Breast epithelium (tissue), 4 donors: ENCODE results near the gene AHSP. TPM values are rescaled to one million over a fixed set of nuclear protein-coding genes. Genes with fewer than 3 reads are reported as not detected.
"Not testable (repeated sequence)": the region's sequence is repeated elsewhere in the genome, so short reads cannot be mapped to it uniquely, and the experiment has no call there.

Experiments
- DNase-seq, 2 donors: peaks; one replicate each; pipeline ENCODE4 v3.0.0-alpha.2; 2019; ENCODE audit warnings: low spot score in 2 of 2
- H3K27ac ChIP-seq, 2 donors: fragments of 200-600 bp; sonication (generic) in 1 of 2; one replicate each; pipeline ENCODE4 v1.5.1; 2016 to 2019; ENCODE audit warnings: mild to moderate bottlenecking in 1 of 2
- H3K27me3 ChIP-seq, 2 donors: fragments of 200-600 bp; sonication (generic) in 1 of 2; one replicate each; pipeline versions ENCODE4 v1.5.1 to v1.6.0; 2017 to 2019; ENCODE audit warnings: control low read depth in 1 of 2, mild to moderate bottlenecking in 1 of 2
- H3K36me3 ChIP-seq: fragments of 200-600 bp; one replicate; pipeline ENCODE4 v1.5.1; 2019
- H3K4me1 ChIP-seq, 2 donors: fragments of 200-600 bp; sonication (generic); one replicate each; pipeline ENCODE4 v1.5.1; 2016 to 2019; ENCODE audit warnings: control low read depth in 1 of 2
- H3K4me3 ChIP-seq, 3 donors: fragments of 200-600 bp; sonication (generic); 1 replicate in 2 of 3; 2 replicates in 1 of 3; pipeline ENCODE4 v1.5.1; 2016 to 2019; ENCODE audit warnings: mild to moderate bottlenecking in 3 of 3, moderate library complexity in 2 of 3
- H3K9me3 ChIP-seq, 2 donors: fragments of 200-600 bp; sonication (generic) in 1 of 2; one replicate each; pipeline ENCODE4 v1.5.1; 2016 to 2019; ENCODE audit warnings: control low read depth in 1 of 2
- POLR2A ChIP-seq: fragments of 450-650 bp; IDR thresholded peaks from one replicate; pipeline ENCODE4 v1.6.1; 2016; ENCODE audit warnings: antibody characterized with exemption, mild to moderate bottlenecking, moderate library complexity
- POLR2AphosphoS5 ChIP-seq, 3 donors: sonication (generic); formaldehyde crosslinking; IDR thresholded peaks; one replicate each; pipeline ENCODE4 v1.6.1; 2017; ENCODE audit warnings: antibody characterized with exemption in 3 of 3
- intact Hi-C: fragments of 100-400 bp; cut with DNase I; formaldehyde crosslinking; loops from one replicate; pipeline ENCODE4 v1.15.1; 2023; ENCODE audit warnings: low total_unique reads
- total RNA-seq, 3 donors: library from RNA; depleted of rRNA; stranded (reverse); fragments of >200 nt; gene quantifications; one replicate each; pipeline ENCODE4 v1.1.0, GENCODE V29; 2016
- TF ChIP-seq, protein P1 (sequence below), 3 donors: fragments of 450-650 bp; IDR thresholded peaks; one replicate each; pipeline ENCODE4 v1.5.1; 2016 to 2017; ENCODE audit warnings: antibody characterized with exemption in 3 of 3, mild to moderate bottlenecking in 3 of 3, moderate library complexity in 3 of 3

The AHSP gene
- total RNA-seq, 3 donors from 2014 or later, result not detected

DNA sequence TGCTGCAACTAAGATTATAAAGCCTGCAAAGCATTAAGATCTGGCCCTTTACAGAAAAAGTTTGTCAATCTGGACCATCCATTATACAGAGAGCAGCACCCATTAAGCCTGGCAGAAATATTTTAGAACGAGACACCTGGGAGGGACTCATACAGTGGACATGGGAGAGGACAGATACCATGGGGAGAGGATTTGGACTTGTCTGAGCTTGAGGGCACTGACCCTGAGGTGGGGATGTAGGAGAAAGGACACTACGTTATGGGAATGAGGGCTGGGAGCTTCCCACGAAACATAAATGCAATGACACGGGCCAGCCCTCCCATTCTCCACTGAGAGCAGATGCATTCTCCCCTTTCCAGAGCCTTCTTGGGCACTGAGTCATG is 25.7 kb upstream of the AHSP start:
- Histone ChIP-seq H3K36me3 (no peaks in the 10 kb centered on the region), H3K4me1 (peaks cover 0 to 4% of the 10 kb centered on the region in 2 donors), H3K9me3 (no peaks in the 10 kb centered on the region), H3K4me3 (no peak overlapping the region), H3K27ac (no peak overlapping the region), H3K27me3 (no peaks in the 10 kb centered on the region)
- intact Hi-C loops, result no loop called here
- no peak for DNase-seq
- TF ChIP-seq POLR2A (no peak), POLR2AphosphoS5 (IDR thresholded peaks at IDR 0.05) (no peak)
- TF ChIP-seq, protein P1, sequence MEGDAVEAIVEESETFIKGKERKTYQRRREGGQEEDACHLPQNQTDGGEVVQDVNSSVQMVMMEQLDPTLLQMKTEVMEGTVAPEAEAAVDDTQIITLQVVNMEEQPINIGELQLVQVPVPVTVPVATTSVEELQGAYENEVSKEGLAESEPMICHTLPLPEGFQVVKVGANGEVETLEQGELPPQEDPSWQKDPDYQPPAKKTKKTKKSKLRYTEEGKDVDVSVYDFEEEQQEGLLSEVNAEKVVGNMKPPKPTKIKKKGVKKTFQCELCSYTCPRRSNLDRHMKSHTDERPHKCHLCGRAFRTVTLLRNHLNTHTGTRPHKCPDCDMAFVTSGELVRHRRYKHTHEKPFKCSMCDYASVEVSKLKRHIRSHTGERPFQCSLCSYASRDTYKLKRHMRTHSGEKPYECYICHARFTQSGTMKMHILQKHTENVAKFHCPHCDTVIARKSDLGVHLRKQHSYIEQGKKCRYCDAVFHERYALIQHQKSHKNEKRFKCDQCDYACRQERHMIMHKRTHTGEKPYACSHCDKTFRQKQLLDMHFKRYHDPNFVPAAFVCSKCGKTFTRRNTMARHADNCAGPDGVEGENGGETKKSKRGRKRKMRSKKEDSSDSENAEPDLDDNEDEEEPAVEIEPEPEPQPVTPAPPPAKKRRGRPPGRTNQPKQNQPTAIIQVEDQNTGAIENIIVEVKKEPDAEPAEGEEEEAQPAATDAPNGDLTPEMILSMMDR (IDR thresholded peaks at IDR 0.05), result no peak

- TF ChIP-seq, protein P1 (IDR thresholded peaks at IDR 0.05), result no peak
- no peak for TF ChIP-seq POLR2A
- no peak for TF ChIP-seq POLR2AphosphoS5 (IDR thresholded peaks at IDR 0.05)
- intact Hi-C loops, result no loop called here
- H3K4me1 ChIP-seq, result peaks cover 0 to 10% of the 10 kb centered on the region in 2 donors
- no peaks in the 10 kb centered on the region for H3K9me3 ChIP-seq
- DNase-seq, result no peak
- no peak overlapping the region for H3K27ac ChIP-seq
- H3K4me3 ChIP-seq, result no peak overlapping the region
- no peaks in the 10 kb centered on the region for H3K36me3 ChIP-seq
- H3K27me3 ChIP-seq, result no peaks in the 10 kb centered on the region
Measured at GRCh38 chr16:31502981-31503380, 24.7 kb upstream of the AHSP start.

- intact Hi-C loops, DNase-seq, H3K4me3 ChIP-seq: not testable (repeated sequence)
Measured at GRCh38 chr16:31503555-31503954, 24.1 kb upstream of the AHSP start.

DNA sequence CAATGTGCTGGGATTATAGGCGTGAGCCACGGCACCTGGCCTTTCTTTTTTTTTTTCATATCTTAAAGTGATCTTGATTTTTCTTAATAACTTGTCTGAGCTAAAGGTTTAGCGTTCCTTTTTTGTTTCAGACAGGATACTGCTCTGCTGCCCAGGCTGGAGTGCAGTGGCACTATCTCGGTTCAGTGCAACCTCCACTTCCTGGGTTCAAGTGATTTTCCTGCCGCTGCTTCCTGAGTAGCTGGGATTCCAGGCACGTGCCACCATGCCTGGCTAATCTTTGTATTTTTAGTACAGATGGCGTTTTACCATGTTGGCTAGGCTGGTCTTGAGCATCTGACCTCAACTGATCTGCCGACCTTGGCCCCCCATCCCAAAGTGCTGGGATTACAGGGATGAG is 23.5 kb upstream of the AHSP start:
- Histone ChIP-seq H3K27me3 (no peaks in the 10 kb centered on the region), H3K4me1 (peaks cover 0 to 10% of the 10 kb centered on the region in 2 donors), H3K27ac (no peak overlapping the region), H3K36me3 (no peaks in the 10 kb centered on the region), H3K4me3 (no peak overlapping the region), H3K9me3 (no peaks in the 10 kb centered on the region)
- intact Hi-C loops, result no loop called here
- DNase-seq, result no peak
- no peak for TF ChIP-seq POLR2AphosphoS5 (IDR thresholded peaks at IDR 0.05)
- TF ChIP-seq POLR2A, result no peak
- TF ChIP-seq, protein P1 (IDR thresholded peaks at IDR 0.05), result no peak

More at GRCh38 chr16:31503555-31503954, 24.1 kb upstream of the AHSP start:
- not testable (repeated sequence) for H3K36me3 ChIP-seq, H3K4me1 ChIP-seq, H3K27ac ChIP-seq, H3K27me3 ChIP-seq, H3K9me3 ChIP-seq

- Histone ChIP-seq H3K27me3 (no peaks in the 10 kb centered on the region), H3K9me3 (no peaks in the 10 kb centered on the region), H3K4me1 (peaks cover 0 to 10% of the 10 kb centered on the region in 2 donors), H3K36me3 (no peaks in the 10 kb centered on the region), H3K27ac (no peak overlapping the region), H3K4me3 (no peak overlapping the region)
- TF ChIP-seq POLR2AphosphoS5 (IDR thresholded peaks at IDR 0.05) (no peak), POLR2A (no peak)
- TF ChIP-seq, protein P1 (IDR thresholded peaks at IDR 0.05), result no peak
- no peak for DNase-seq
- intact Hi-C loops, result no loop called here
Measured at GRCh38 chr16:31505483-31505882, 22.2 kb upstream of the AHSP start.

GRCh38 chr16:31507617-31507928 is 20.1 kb upstream of the AHSP start:
- DNase-seq, result no peak
- Histone ChIP-seq H3K4me3 (peak overlapping the region; percentile 84 to 99 (median 96)), H3K36me3 (no peaks in the 10 kb centered on the region), H3K27me3 (no peaks in the 10 kb centered on the region), H3K4me1 (peaks cover 0 to 10% of the 10 kb centered on the region in 2 donors), H3K27ac (peak overlapping the region; percentile 95 to 96), H3K9me3 (no peaks in the 10 kb centered on the region)
- TF ChIP-seq, protein P1 (IDR thresholded peaks at IDR 0.05), result no peak
- TF ChIP-seq POLR2A, result no peak
- TF ChIP-seq POLR2AphosphoS5 (IDR thresholded peaks at IDR 0.05), result no peak
- intact Hi-C loops, result no loop called here
